DOHH2 (cell line): ENCODE data around the gene PRUNE1.

Experiments
- H3F3A ChIP-seq: fragments of 200-600 bp; sonication (generic), shearing (Covaris generic); 2 replicates; pipeline ENCODE4 v1.6.0; 2016; ENCODE audit warnings: antibody characterized with exemption, mild to moderate bottlenecking; ENCODE audit not compliant: control insufficient read depth, insufficient read depth
- H3K27ac ChIP-seq: fragments of 200-600 bp; sonication (generic); 2 replicates; pipeline ENCODE4 v1.5.1; 2014; ENCODE audit warnings: low read depth, mild to moderate bottlenecking, low read length, moderate library complexity
- H3K27me3 ChIP-seq: fragments of 200-600 bp; sonication (generic); 2 replicates; pipeline ENCODE4 v1.6.1; 2014; ENCODE audit warnings: mild to moderate bottlenecking, low read length, mixed read lengths; ENCODE audit not compliant: control insufficient read depth
- H3K36me3 ChIP-seq: fragments of 200-600 bp; sonication (generic); 2 replicates; pipeline ENCODE4 v1.6.1; 2014; ENCODE audit warnings: mild to moderate bottlenecking, low read length, moderate library complexity, mixed read lengths; ENCODE audit not compliant: control insufficient read depth
- H3K4me1 ChIP-seq: fragments of 200-600 bp; sonication (generic); 2 replicates; pipeline ENCODE4 v1.6.1; 2014; ENCODE audit warnings: mild to moderate bottlenecking, low read length, mixed read lengths; ENCODE audit not compliant: control insufficient read depth
- H3K4me2 ChIP-seq: fragments of 200-600 bp; sonication (generic); 2 replicates; pipeline ENCODE4 v1.6.0; 2014; ENCODE audit warnings: mild to moderate bottlenecking, low read length, moderate library complexity
- H3K4me3 ChIP-seq: fragments of 200-600 bp; sonication (generic); 2 replicates; pipeline ENCODE4 v1.5.1; 2014; ENCODE audit warnings: mild to moderate bottlenecking, low read length, mixed read lengths
- H3K79me2 ChIP-seq: fragments of 200-600 bp; sonication (generic); 2 replicates; pipeline ENCODE4 v1.6.1; 2014; ENCODE audit warnings: mild to moderate bottlenecking, low read length, mixed read lengths; ENCODE audit not compliant: control insufficient read depth
- H3K9me2 ChIP-seq: fragments of 200-600 bp; sonication (generic); replicated peaks from 2 replicates; pipeline ENCODE4 v1.6.1; 2014; ENCODE audit warnings: mild to moderate bottlenecking, low read length, mixed read lengths; ENCODE audit not compliant: control insufficient read depth
- H3K9me3 ChIP-seq: fragments of 200-600 bp; sonication (generic); 2 replicates; pipeline ENCODE4 v1.6.1; 2014; ENCODE audit warnings: antibody characterized with exemption, low read length, mixed read lengths; ENCODE audit not compliant: control insufficient read depth, insufficient read depth
- H4K20me1 ChIP-seq: fragments of 200-600 bp; sonication (generic); 2 replicates; pipeline ENCODE4 v1.6.0; 2014; ENCODE audit warnings: low read depth, mild to moderate bottlenecking, antibody characterized with exemption, low read length, moderate library complexity; ENCODE audit not compliant: control insufficient read depth, insufficient read depth
- EZH2phosphoT487 ChIP-seq: fragments of 200-600 bp; sonication (generic); IDR thresholded peaks from 2 replicates; pipeline ENCODE4 v1.6.1; 2017; ENCODE audit warnings: borderline replicate concordance, mild to moderate bottlenecking, antibody characterized with exemption, low read length, moderate library complexity, mixed read lengths
- TF ChIP-seq, protein P1 (sequence below): fragments of 200-600 bp; sonication (generic); IDR thresholded peaks from one replicate; pipeline ENCODE4 v1.5.1; 2014; ENCODE audit warnings: antibody characterized with exemption, mild to moderate bottlenecking, low read depth, low read length; ENCODE audit not compliant: poor library complexity, severe bottlenecking

Gene PRUNE1

DNA sequence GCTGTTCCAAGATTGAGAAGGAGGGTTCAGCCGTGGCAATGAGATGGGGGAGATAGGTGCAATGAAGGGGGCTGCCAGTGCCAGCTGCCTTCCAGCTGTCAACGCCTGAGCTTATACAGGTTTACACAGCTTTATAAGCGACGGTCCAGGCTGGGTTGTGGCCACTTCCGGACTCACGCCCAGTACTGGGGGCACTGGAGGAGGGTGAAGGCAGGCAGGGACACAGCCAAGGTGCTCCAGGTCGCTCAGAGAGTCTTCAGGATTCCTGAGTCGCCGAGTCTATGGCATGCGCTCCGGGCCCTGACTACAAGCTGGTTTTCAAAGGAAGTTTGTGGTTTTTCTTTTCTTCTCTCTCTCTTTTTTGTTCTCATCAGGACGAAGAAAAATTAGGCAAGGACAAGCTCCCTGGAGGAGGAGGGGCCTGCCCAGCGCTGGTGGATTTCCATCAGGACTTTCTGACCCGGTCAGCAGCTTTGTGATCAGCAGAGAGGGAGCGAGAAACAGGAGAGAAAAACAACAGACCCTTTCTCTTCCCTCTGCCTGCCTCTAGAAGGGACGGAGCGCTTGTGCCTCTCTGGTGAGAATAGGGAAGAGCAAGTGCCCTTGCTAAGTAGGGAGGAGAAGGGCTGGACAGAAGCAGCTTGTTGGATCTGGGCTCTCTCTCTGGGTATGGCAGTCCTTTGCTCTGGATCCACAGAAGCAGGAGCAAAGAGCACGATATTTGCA is 1.8 kb upstream of the PRUNE1 start, which contains the start of gene MINDY1:
TSS of gene MINDY1 (minus strand) at position 576 of the 726 bp plus-strand sequence. CDS start 4,285 bp downstream, outside the sequence.
- H3K4me1 ChIP-seq = peaks cover 60% of the 10 kb centered on the region
- no peaks in the 10 kb centered on the region for H3K27me3 ChIP-seq
- peak within 1 kb of the TSS; percentile 21; the same call in 1 of the 2 replicates for H3K27ac ChIP-seq
- peak within 1 kb of the TSS; percentile 90 for H3K4me2 ChIP-seq
- peaks cover 6% of the 10 kb centered on the region for H3F3A ChIP-seq
- H3K4me3 ChIP-seq = peak within 1 kb of the TSS; percentile 96
- H3K9me2 ChIP-seq = no peaks in the 10 kb centered on the region
- H3K36me3 ChIP-seq = 0 out of 2 replicates have a peak, but pooled peaks cover 3% of the 10 kb centered on the region
- no peaks in the 10 kb centered on the region for H3K9me3 ChIP-seq
- H3K79me2 ChIP-seq = peaks cover 24% of the 10 kb centered on the region
- TF ChIP-seq EZH2phosphoT487 = no peak
- TF ChIP-seq, protein P1, sequence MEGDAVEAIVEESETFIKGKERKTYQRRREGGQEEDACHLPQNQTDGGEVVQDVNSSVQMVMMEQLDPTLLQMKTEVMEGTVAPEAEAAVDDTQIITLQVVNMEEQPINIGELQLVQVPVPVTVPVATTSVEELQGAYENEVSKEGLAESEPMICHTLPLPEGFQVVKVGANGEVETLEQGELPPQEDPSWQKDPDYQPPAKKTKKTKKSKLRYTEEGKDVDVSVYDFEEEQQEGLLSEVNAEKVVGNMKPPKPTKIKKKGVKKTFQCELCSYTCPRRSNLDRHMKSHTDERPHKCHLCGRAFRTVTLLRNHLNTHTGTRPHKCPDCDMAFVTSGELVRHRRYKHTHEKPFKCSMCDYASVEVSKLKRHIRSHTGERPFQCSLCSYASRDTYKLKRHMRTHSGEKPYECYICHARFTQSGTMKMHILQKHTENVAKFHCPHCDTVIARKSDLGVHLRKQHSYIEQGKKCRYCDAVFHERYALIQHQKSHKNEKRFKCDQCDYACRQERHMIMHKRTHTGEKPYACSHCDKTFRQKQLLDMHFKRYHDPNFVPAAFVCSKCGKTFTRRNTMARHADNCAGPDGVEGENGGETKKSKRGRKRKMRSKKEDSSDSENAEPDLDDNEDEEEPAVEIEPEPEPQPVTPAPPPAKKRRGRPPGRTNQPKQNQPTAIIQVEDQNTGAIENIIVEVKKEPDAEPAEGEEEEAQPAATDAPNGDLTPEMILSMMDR = no peak
- no peaks in the 10 kb centered on the region for H4K20me1 ChIP-seq

DNA sequence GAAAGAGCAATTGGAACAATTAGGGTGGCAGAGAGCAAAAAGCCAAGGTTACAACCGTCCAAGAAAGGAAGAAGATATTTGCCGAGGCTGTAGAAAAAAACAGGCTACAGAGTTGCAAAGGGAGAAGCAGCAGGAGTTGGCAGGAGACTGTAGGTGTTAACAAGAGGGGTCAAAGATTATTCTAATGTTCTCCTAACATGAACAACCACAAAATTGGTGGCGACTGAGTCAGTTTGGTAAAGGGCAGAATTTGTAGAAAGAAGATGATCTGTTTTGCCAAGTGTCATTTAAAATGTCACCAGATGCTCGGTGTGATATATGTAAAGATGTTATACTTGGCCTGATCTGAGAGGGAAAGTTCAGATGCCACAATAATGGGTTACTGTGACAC is 401 bp upstream of the PRUNE1 start:
- peak overlapping the region; percentile 90 for H3K4me2 ChIP-seq
- peaks cover 59% of the 10 kb centered on the region for H3K4me1 ChIP-seq
- H3K4me3 ChIP-seq = peak overlapping the region; percentile 96
- peaks cover 24% of the 10 kb centered on the region for H3K79me2 ChIP-seq
- TF ChIP-seq EZH2phosphoT487 = no peak
- TF ChIP-seq, protein P1 = no peak
- no peaks in the 10 kb centered on the region for H4K20me1 ChIP-seq
- H3K9me3 ChIP-seq = no peaks in the 10 kb centered on the region
- H3F3A ChIP-seq = peaks cover 6% of the 10 kb centered on the region
- peak overlapping the region; percentile 21; the same call in 1 of the 2 replicates for H3K27ac ChIP-seq
- H3K36me3 ChIP-seq = 0 out of 2 replicates have a peak, but pooled peaks cover 3% of the 10 kb centered on the region
- no peaks in the 10 kb centered on the region for H3K27me3 ChIP-seq
- no peaks in the 10 kb centered on the region for H3K9me2 ChIP-seq

DNA sequence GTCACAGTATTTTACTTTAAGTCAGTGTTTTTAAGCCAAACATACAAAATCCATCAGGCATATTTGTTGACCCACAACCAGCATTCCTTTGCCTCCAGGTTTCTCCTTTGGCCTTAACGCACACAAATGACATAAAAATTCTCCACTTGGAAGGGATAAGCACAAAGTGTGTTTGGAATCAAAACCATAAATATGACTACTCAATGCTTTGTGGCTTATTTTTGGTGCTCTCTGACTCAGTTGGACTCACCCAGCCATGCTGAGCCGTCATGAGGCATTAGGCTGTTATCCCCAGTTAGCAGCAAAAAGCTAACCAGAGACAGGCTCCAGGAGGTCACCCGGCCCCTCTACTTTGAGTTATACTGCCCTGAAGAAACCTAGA is 948 bp downstream of the PRUNE1 start:
- TF ChIP-seq EZH2phosphoT487 = no peak
- TF ChIP-seq, protein P1 = no peak
- Histone ChIP-seq H3K27ac (no peak overlapping the region), H3K36me3 (0 out of 2 replicates have a peak, but pooled peaks cover 3% of the 10 kb centered on the region), H3K4me1 (peaks cover 45% of the 10 kb centered on the region), H4K20me1 (no peaks in the 10 kb centered on the region), H3K79me2 (peaks cover 24% of the 10 kb centered on the region), H3K9me2 (no peaks in the 10 kb centered on the region), H3K4me2 (peak overlapping the region; percentile 90), H3K4me3 (peak overlapping the region; percentile 96), H3K9me3 (no peaks in the 10 kb centered on the region), H3F3A (peaks cover 6% of the 10 kb centered on the region), H3K27me3 (no peaks in the 10 kb centered on the region)
